ENCODE data around the gene NEDD4L.

Gene NEDD4L

GRCh38 chr18:58054041-58054781 is 10.2 kb downstream of the NEDD4L start:
- DNase-seq = no peak

DNA sequence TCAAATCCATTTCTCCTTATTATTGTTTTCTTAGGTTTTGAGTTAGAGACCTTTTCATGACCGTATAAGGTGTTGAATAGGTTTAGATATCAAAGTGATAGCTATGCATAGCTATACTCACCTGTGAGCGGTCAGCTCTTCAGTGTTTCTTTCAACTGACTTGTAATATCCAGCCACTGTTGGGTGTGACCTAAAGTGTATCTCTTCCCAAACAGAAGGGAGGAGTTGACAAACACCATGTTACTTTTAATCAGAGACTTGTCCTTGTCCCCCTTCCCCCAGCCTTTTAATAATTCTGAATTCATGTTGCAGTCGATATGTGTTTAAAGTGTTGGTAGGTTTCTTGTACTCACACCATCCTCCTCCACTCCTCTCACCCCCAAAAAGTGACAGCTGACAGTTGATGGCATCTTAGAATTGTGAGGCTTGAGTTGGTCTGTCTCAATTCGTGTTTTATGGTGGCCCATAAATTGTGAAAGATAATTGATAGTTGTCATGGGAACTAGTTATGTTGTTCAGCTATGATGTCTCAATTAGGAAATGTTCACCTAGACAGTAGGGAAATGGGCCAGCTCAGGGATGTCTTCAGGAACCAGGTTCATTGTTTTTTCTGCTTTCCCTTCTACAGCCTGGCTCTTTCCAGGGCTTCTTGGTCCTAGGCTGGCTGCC is 12.0 kb downstream of the NEDD4L start:
- DNase-seq = peak; percentile 43

- DNase-seq = no peak
Observed at GRCh38 chr18:58056852-58057251, 12.8 kb downstream of the NEDD4L start.

- DNase-seq = no peak
Observed at GRCh38 chr18:58057291-58057965, 13.4 kb downstream of the NEDD4L start.

- DNase-seq = peak; percentile 21
Observed at GRCh38 chr18:58058720-58059119, 14.7 kb downstream of the NEDD4L start.

GRCh38 chr18:58060254-58060653 is 16.2 kb downstream of the NEDD4L start:
- no peak for DNase-seq

DNA sequence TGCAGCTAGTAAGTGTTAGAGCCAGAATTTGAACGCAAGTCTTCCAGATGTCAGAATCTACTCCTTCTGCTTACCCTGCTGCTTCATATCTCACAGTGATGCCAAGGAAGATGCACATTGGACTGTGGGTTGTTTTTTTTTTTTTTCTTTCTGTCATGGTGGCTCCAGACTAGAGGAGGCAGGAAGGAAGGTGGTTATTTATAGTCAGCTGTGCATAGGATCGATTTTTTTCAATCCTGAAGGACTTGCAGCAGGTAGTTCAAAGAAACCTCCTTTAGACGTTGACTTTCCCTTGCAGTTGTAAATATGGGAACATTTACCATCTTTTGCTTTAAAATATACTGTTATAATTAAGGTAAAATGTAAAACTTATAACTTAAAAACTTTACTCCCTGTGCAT is 17.3 kb downstream of the NEDD4L start:
- no peak for DNase-seq

GRCh38 chr18:58064406-58064998 is 20.5 kb downstream of the NEDD4L start:
- peak; percentile 64 for DNase-seq

- DNase-seq = no peak
Observed at GRCh38 chr18:58065956-58066355, 21.9 kb downstream of the NEDD4L start.

DNA sequence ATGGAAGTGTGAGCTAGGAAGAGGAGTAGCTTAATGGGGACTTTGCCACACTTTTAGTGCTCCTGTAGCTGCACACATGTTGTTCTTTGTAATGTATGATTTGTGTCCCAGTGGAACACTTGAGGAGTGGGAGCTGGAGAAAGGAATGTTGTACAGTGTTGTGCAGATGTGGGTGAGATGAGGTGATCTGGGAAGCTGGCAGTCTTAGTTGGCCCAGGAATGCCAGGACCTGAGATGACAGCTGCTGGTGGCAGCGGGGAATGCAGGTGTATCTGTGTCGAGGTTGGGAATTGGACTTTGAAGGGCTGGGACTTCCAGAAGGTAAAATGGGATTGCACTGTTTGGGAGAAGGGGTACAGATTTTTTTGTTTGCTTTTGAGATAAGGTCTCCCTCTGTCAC is 23.6 kb downstream of the NEDD4L start:
- DNase-seq = no peak

GRCh38 chr18:58069099-58069498 is 25.1 kb downstream of the NEDD4L start:
- peak; percentile 77 for DNase-seq

GRCh38 chr18:58069721-58070292 is 25.8 kb downstream of the NEDD4L start:
- DNase-seq = no peak

DNA sequence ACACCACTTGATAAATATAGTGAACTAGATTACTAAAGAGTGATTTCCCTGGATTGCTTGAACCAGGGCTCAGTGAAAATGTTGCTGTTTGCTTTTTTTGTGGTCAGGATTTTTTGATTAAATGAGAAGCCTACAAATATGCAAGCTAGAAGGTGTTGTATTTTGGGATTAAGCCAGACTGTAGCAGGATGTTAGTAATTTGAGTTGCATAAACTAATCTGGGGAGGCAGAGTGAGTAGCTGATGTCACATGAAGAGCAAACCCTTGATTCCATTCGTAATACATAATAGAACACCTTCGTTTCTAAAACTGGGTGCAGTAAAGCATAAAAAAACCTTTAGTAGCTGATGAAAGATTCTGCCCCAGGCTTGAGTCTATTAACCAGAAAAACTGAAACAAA is 32.0 kb downstream of the NEDD4L start:
- DNase-seq = no peak

DNA sequence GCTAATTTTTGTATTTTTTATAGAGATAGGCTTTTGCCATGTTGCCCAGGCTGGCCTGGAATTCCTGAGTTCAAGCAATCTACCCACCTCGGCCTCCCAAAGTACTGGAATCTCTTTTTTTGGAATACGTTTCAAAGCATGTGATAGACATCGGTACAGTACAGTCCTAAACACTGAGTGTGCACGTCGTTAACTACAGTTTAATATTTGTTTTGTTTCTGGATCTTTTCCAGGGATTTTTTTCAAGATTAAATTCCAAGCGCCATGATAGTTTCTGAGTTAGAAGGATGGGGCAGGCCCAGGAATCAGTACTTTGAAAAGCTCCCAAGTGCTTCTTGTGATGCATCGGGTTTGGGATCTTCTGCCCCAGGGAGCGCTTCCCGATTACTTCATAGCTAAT is 33.3 kb downstream of the NEDD4L start:
- no peak for DNase-seq

GRCh38 chr18:58078889-58079573 is 35.0 kb downstream of the NEDD4L start:
- peak; percentile 91 for DNase-seq

GRCh38 chr18:58080451-58080850 is 36.4 kb downstream of the NEDD4L start:
- DNase-seq = no peak

DNA sequence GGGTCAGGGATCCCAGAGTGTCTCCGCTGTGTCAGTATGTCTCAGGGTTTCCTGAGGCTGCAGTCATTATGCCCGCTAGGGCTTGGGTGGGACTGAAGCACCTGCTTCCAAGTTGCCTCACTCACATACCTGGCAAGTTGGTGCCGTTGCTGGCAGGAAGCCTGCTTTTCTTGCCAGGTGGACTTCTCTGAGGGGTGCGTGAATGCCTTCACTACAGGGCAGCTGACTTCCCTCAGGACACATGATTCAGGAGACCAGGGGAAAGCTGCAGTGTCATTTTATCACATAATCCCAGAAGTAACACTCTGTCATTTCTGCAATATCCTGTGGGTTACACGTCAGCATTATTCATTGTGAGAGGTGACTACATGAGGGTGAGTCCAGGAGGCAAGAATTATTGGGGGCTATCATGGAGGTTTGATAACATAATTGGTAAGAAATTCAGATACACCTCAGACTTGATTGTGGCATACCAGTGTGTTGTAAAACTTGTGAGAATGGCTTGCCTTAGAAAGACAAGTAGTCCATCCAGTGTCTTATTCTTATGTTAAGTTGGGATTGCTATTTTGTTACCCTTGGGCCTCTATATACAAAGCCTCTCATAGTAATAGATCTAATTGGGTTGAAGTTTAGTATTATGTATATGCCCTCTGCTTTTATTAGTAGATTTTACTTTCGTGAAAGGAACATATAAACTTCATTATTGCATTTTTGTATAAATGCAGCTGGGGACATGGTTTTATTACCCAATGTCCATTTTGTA is 44.1 kb downstream of the NEDD4L start:
- DNase-seq = peak; percentile 83

GRCh38 chr18:58088691-58089065 is 44.7 kb downstream of the NEDD4L start:
- DNase-seq = peak; percentile 19

GRCh38 chr18:58091099-58091611 is 47.1 kb downstream of the NEDD4L start:
- DNase-seq = peak; percentile 32

DNA sequence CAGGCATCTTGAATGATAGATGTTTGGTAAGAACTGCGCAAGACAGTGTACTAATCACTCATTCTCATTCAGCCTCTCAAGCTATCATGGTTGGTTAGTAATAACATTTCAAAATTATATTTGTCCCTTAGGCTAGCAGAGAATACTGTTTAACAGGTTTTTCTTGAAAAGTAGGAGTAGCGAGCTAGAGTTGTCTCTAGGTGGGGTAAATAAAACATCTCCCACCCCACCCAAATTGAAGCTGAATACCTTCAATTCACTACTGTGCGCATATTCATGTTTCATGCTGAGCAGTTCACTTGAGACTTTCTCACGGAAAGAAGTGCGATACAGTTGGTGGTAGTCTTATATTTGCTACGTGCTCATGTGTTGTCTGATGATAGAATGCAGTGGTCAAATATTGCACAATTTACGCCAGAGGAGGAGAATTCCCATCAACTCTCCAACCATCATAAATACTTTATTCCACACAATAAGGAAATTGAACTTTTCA is 49.3 kb downstream of the NEDD4L start:
- no peak for DNase-seq

DNA sequence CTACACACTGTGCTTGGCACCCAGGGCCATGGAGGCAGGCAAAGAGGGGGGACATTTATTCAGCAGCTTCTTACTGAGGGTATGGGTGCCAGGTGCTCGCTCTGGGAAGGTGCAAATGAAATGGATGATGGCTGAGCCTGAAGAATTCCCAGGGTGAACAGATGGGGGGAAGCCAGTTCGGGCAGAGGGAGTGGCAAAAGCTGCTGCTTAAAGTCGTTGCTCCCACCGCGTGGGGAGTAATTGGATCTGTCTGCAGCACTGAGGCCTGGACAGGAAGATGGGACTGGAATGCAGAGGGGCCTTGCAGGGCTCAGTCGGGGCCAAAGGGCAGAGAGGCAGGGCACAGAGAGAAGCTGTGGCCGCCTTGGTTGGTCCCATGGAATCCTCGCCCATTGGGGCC is 51.2 kb downstream of the NEDD4L start:
- no peak for DNase-seq

DNA sequence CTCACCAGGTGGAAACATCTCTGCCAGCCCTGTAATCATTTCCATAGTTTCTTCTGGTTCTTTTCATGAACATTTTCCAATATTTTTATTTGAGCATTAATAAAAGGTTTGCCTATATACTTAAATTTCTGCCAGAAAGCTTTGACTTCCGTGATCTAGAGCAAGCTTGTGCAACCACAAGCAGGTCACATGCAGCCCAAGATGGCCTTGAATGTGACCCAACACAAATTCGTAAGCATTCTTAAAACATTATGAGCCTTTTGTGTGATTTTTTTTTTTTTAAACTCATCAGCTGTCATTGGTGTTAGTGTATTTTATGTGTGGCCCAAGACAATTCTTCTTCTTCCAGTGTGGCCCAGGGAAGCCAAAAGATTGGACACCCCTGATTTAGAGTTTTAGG is 51.6 kb downstream of the NEDD4L start:
- no peak for DNase-seq
